ENCODE results near the gene JMJD1C.
A peak's percentile ranks its signal among the peaks of the same experiment; 100 is the strongest.

Gene JMJD1C

GRCh38 chr10:63145782-63146181 is 320.0 kb downstream of the JMJD1C start:
- Histone ChIP-seq H2AFZ (ENCODE audit: low read depth, low read length) (no peak overlapping the region), H3K36me3 (ENCODE audit: insufficient read depth, low read length) (peaks cover 11% of the 10 kb centered on the region), H3K4me1 (ENCODE audit: insufficient read depth, low read length) (no peaks in the 10 kb centered on the region), H3K4me3 (ENCODE audit: low read length) (no peak overlapping the region), H3K27me3 (ENCODE audit: insufficient read depth, low read length) (no peaks in the 10 kb centered on the region), H3K9me3 (ENCODE audit: low read length) (no peaks in the 10 kb centered on the region)

DNA sequence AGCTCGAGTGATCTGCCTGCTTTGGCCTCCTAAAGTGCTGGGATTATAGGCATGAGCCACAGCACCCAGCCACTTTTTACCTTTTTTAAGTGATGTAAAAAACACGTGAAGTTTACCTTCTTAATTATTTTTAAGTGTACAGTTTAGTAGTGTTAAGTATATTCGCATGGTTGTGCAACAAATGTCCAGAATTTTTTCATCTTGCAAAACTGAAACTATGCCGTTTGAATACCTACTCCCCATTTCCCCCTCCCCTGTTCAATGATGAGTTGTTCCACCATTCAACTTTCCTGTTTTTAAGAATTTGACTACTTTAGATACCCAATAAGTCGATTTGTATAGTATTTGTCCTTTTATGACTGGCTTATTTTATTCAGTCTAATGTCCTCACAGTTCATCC is 321.8 kb downstream of the JMJD1C start:
- H3K36me3 ChIP-seq (ENCODE audit: insufficient read depth, low read length) = peaks cover 4% of the 10 kb centered on the region
- no peaks in the 10 kb centered on the region for H3K9me3 ChIP-seq (ENCODE audit: low read length)
- H3K27me3 ChIP-seq (ENCODE audit: insufficient read depth, low read length) = no peaks in the 10 kb centered on the region
- H2AFZ ChIP-seq (ENCODE audit: low read depth, low read length) = no peak overlapping the region
- no peak overlapping the region for H3K4me3 ChIP-seq (ENCODE audit: low read length)
- H3K4me1 ChIP-seq (ENCODE audit: insufficient read depth, low read length) = no peaks in the 10 kb centered on the region

- no peak overlapping the region for H2AFZ ChIP-seq (ENCODE audit: low read depth, low read length)
- peaks cover 2% of the 10 kb centered on the region for H3K36me3 ChIP-seq (ENCODE audit: insufficient read depth, low read length)
- H3K27me3 ChIP-seq (ENCODE audit: insufficient read depth, low read length) = no peaks in the 10 kb centered on the region
- no peak overlapping the region for H3K4me3 ChIP-seq (ENCODE audit: low read length)
- H3K4me1 ChIP-seq (ENCODE audit: insufficient read depth, low read length) = no peaks in the 10 kb centered on the region
- no peaks in the 10 kb centered on the region for H3K9me3 ChIP-seq (ENCODE audit: low read length)
Observed at GRCh38 chr10:63142136-63142535, 323.6 kb downstream of the JMJD1C start.

DNA sequence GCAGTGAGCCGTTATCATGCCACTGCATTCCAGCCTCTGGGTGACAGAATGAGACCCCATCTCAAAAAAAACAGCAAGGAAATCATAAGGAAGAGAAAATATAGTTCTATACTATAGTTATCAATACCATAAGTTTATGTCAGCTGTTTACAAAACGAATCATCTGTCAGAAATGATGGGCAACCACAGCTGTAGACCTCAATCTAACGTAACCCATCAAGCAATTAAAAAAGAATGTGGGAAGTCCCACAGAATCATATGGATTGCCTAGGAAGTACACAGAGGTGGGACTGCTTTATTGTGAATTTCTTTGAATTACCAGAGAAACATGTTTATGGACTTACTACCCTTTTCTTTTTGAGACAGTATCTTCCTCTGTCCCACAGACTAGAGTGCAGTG is 325.7 kb downstream of the JMJD1C start:
- H3K27me3 ChIP-seq (ENCODE audit: insufficient read depth, low read length) = no peaks in the 10 kb centered on the region
- H3K4me1 ChIP-seq (ENCODE audit: insufficient read depth, low read length) = peaks cover 3% of the 10 kb centered on the region
- H2AFZ ChIP-seq (ENCODE audit: low read depth, low read length) = no peak overlapping the region
- no peaks in the 10 kb centered on the region for H3K36me3 ChIP-seq (ENCODE audit: insufficient read depth, low read length)
- H3K4me3 ChIP-seq (ENCODE audit: low read length) = no peak overlapping the region
- H3K9me3 ChIP-seq (ENCODE audit: low read length) = no peaks in the 10 kb centered on the region

- no peaks in the 10 kb centered on the region for H3K27me3 ChIP-seq (ENCODE audit: insufficient read depth, low read length)
- no peaks in the 10 kb centered on the region for H3K9me3 ChIP-seq (ENCODE audit: low read length)
- no peaks in the 10 kb centered on the region for H3K36me3 ChIP-seq (ENCODE audit: insufficient read depth, low read length)
- no peak overlapping the region for H3K4me3 ChIP-seq (ENCODE audit: low read length)
- H3K4me1 ChIP-seq (ENCODE audit: insufficient read depth, low read length) = peaks cover 13% of the 10 kb centered on the region
- no peak overlapping the region for H2AFZ ChIP-seq (ENCODE audit: low read depth, low read length)
Observed at GRCh38 chr10:63137306-63137705, 328.5 kb downstream of the JMJD1C start.

DNA sequence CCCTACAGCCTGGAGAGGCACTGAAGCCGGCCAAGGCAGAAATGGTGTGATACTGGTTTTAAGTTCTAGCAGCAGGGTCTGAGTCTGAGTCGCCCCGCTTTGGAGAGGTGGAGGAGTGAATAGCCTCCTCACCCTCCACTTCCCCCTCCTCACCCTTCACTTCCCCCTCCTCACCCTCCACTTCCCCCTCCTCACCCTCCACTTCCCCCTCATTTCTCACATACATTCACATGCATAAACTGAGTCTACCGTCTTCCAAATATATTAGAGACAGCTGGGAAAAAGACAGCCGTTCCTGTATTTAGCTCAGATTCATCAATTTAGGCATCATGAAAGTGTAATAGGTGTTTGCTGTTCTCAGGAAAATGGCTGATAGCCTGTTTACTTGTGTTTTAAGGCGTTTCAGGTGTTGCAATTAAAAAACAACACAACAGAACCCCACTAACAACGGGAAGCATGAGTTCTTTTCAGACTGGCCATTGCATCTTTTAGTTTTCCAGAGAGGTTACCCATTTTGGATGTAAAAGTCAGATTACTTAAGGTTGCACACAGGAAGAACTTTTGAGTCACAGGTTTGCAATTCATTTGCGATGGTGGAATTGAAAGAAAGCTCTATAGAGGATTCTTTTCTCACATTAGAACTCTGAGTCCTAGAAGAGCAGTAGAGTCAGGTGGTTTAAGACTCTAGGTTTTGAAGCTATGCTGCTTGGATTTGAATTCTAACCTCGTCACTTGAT is 331.8 kb downstream of the JMJD1C start:
- H3K36me3 ChIP-seq (ENCODE audit: insufficient read depth, low read length) = no peaks in the 10 kb centered on the region
- peak overlapping the region; percentile 77 for H3K4me3 ChIP-seq (ENCODE audit: low read length)
- H2AFZ ChIP-seq (ENCODE audit: low read depth, low read length) = peak overlapping the region; percentile 71
- no peaks in the 10 kb centered on the region for H3K27me3 ChIP-seq (ENCODE audit: insufficient read depth, low read length)
- no peaks in the 10 kb centered on the region for H3K9me3 ChIP-seq (ENCODE audit: low read length)
- peaks cover 13% of the 10 kb centered on the region for H3K4me1 ChIP-seq (ENCODE audit: insufficient read depth, low read length)

DNA sequence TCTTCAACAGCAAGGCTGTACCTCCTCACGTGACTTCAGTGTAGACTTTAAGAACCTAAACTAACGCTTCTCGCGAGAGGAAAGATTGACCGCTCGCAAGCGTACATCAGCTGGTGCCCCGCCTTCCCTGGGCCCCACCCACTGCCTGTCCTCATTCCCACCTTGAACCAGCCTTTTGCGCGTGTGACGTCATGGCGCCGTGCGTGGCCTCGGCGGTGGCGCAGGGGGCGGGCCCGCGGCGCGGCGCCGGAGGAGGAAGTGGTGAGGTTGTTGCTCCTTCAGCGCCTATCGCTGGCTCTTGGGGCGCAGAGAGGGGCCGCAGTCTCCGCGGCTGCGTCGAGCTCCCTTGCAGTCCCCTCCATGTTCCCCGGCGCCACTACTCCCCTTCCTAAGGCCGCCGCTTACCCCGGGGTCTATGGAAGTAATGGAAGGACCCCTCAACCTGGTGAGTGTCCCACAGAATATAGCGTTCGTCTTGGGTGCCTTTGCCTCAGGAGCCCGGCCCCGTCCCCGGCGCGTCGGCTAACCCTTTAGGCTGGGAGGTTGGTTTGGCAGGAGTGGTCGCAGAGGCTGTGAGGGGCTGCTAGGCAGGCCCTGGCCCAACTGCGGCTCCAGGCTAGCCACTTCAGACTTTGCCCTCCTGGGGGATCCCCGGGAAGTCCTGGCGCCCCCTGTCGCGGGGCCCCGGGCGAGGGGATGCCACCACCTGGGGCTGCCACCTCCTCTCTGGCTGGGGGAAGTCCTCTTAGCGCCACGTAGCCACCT is 332.5 kb downstream of the JMJD1C start, which contains the start of gene NRBF2:
TSS of gene NRBF2 (plus strand) at position 273 of the 765 bp plus-strand sequence. CDS start at position 416, 143 bp downstream.
- no peaks in the 10 kb centered on the region for H3K36me3 ChIP-seq (ENCODE audit: insufficient read depth, low read length)
- H3K9me3 ChIP-seq (ENCODE audit: low read length) = no peaks in the 10 kb centered on the region
- no peaks in the 10 kb centered on the region for H3K27me3 ChIP-seq (ENCODE audit: insufficient read depth, low read length)
- H3K4me1 ChIP-seq (ENCODE audit: insufficient read depth, low read length) = peaks cover 13% of the 10 kb centered on the region
- H2AFZ ChIP-seq (ENCODE audit: low read depth, low read length) = peak within 1 kb of the TSS; percentile 71
- peak within 1 kb of the TSS; percentile 77 for H3K4me3 ChIP-seq (ENCODE audit: low read length)

DNA sequence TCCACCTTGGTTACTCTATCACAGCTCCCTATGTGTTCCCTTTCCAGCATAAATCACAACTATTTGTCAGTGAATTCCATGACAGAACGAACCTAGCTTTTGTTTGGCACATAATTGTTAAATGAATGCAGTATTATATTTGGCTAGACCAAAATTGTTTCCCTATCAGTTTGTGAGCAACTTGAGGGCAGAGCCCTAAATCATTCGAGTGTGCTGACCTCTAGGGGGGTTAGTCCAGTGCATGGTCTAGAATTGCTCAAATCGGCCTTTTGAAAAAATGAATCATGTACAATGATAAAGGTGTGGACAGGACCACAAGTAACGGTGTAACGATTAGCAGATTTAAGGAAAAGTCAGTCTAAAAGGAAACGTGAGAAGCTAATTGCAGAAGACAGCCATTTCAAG is 333.1 kb downstream of the JMJD1C start:
- no peaks in the 10 kb centered on the region for H3K36me3 ChIP-seq (ENCODE audit: insufficient read depth, low read length)
- no peaks in the 10 kb centered on the region for H3K9me3 ChIP-seq (ENCODE audit: low read length)
- H3K4me1 ChIP-seq (ENCODE audit: insufficient read depth, low read length) = peaks cover 13% of the 10 kb centered on the region
- peak overlapping the region; percentile 71 for H2AFZ ChIP-seq (ENCODE audit: low read depth, low read length)
- peak overlapping the region; percentile 77 for H3K4me3 ChIP-seq (ENCODE audit: low read length)
- H3K27me3 ChIP-seq (ENCODE audit: insufficient read depth, low read length) = no peaks in the 10 kb centered on the region

- Histone ChIP-seq H2AFZ (ENCODE audit: low read depth, low read length) (no peak overlapping the region), H3K4me1 (ENCODE audit: insufficient read depth, low read length) (peaks cover 9% of the 10 kb centered on the region), H3K27me3 (ENCODE audit: insufficient read depth, low read length) (no peaks in the 10 kb centered on the region), H3K9me3 (ENCODE audit: low read length) (no peaks in the 10 kb centered on the region), H3K4me3 (ENCODE audit: low read length) (no peak overlapping the region), H3K36me3 (ENCODE audit: insufficient read depth, low read length) (no peaks in the 10 kb centered on the region)
Observed at GRCh38 chr10:63129888-63130287, 335.9 kb downstream of the JMJD1C start.

GRCh38 chr10:63128443-63128842 is 337.3 kb downstream of the JMJD1C start:
- Histone ChIP-seq H3K4me1 (ENCODE audit: insufficient read depth, low read length) (peaks cover 9% of the 10 kb centered on the region), H2AFZ (ENCODE audit: low read depth, low read length) (no peak overlapping the region), H3K36me3 (ENCODE audit: insufficient read depth, low read length) (no peaks in the 10 kb centered on the region), H3K9me3 (ENCODE audit: low read length) (no peaks in the 10 kb centered on the region), H3K27me3 (ENCODE audit: insufficient read depth, low read length) (no peaks in the 10 kb centered on the region), H3K4me3 (ENCODE audit: low read length) (no peak overlapping the region)

DNA sequence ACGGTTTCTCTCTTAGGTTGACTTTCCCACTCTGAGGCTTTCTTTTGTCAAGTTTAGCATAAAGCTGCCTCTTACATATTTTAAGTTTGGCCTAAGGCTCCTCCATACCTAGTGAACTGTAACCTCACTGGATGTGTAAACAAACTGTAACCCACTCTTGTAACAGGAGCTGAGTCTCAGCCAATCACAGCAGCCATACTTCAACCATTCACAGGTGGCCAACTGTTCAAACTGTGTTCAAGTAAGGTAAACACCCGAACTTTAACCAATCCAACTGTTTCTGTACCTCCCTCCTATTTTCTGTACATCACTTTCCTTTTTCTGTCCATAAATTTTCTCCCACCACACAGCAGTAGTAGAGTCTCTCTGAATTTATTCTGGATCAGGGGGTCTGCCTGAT is 340.3 kb downstream of the JMJD1C start:
- no peak overlapping the region for H3K4me3 ChIP-seq (ENCODE audit: low read length)
- H3K27me3 ChIP-seq (ENCODE audit: insufficient read depth, low read length) = no peaks in the 10 kb centered on the region
- H2AFZ ChIP-seq (ENCODE audit: low read depth, low read length) = no peak overlapping the region
- H3K36me3 ChIP-seq (ENCODE audit: insufficient read depth, low read length) = no peaks in the 10 kb centered on the region
- peaks cover 2% of the 10 kb centered on the region for H3K9me3 ChIP-seq (ENCODE audit: low read length)
- H3K4me1 ChIP-seq (ENCODE audit: insufficient read depth, low read length) = peaks cover 12% of the 10 kb centered on the region

- no peak overlapping the region for H2AFZ ChIP-seq (ENCODE audit: low read depth, low read length)
- peaks cover 12% of the 10 kb centered on the region for H3K4me1 ChIP-seq (ENCODE audit: insufficient read depth, low read length)
- H3K27me3 ChIP-seq (ENCODE audit: insufficient read depth, low read length) = no peaks in the 10 kb centered on the region
- H3K9me3 ChIP-seq (ENCODE audit: low read length) = peaks cover 2% of the 10 kb centered on the region
- no peaks in the 10 kb centered on the region for H3K36me3 ChIP-seq (ENCODE audit: insufficient read depth, low read length)
- H3K4me3 ChIP-seq (ENCODE audit: low read length) = no peak overlapping the region
Observed at GRCh38 chr10:63123727-63124362, 341.9 kb downstream of the JMJD1C start.

GRCh38 chr10:63120554-63120953 is 345.2 kb downstream of the JMJD1C start:
- Histone ChIP-seq H3K4me1 (ENCODE audit: insufficient read depth, low read length) (peaks cover 22% of the 10 kb centered on the region), H2AFZ (ENCODE audit: low read depth, low read length) (no peak overlapping the region), H3K9me3 (ENCODE audit: low read length) (peaks cover 2% of the 10 kb centered on the region), H3K36me3 (ENCODE audit: insufficient read depth, low read length) (no peaks in the 10 kb centered on the region), H3K27me3 (ENCODE audit: insufficient read depth, low read length) (no peaks in the 10 kb centered on the region), H3K4me3 (ENCODE audit: low read length) (no peak overlapping the region)
